NCI-H2107 treated with DMSO at 0.1 percent for 48 hours (cell line): Measurements from ENCODE around the gene ABHD12B.

ENCODE experiments used
- DNase-seq: peaks from one replicate; lab custom pipeline; 2025; ENCODE audit not compliant: unreplicated experiment; lab: John Stamatoyannopoulos, UW

The ABHD12B gene

GRCh38 chr14:50871914-50872732 is at the start of gene ABHD12B:
ABHD12B (plus strand) TSS chr14:50872053; CDS start chr14:50872175, 122 bp downstream.
- DNase-seq = no peak

GRCh38 chr14:50822501-50823042 is 49.3 kb upstream of the ABHD12B start:
- DNase-seq = no peak

- no peak for DNase-seq
Observed at GRCh38 chr14:50823051-50823761, 48.6 kb upstream of the ABHD12B start.

- DNase-seq = no peak
Observed at GRCh38 chr14:50823762-50824636, 47.9 kb upstream of the ABHD12B start.

- DNase-seq = no peak
Observed at GRCh38 chr14:50825307-50825706, 46.5 kb upstream of the ABHD12B start.

- DNase-seq = no peak
Observed at GRCh38 chr14:50826681-50827080, 45.2 kb upstream of the ABHD12B start.

- DNase-seq = no peak
Observed at GRCh38 chr14:50828721-50829488, 42.9 kb upstream of the ABHD12B start.

GRCh38 chr14:50829489-50830043 is 42.3 kb upstream of the ABHD12B start:
- peak; percentile 77 for DNase-seq

GRCh38 chr14:50830044-50830931 is 41.6 kb upstream of the ABHD12B start:
- DNase-seq = peak; percentile 77

GRCh38 chr14:50830932-50831725 is 40.7 kb upstream of the ABHD12B start, which contains the start of gene NIN:
NIN (minus strand) TSS chr14:50831162; CDS start chr14:50822056, 9,106 bp downstream.
- peak; percentile 52 for DNase-seq

GRCh38 chr14:50831726-50832168 is 40.1 kb upstream of the ABHD12B start:
- no peak for DNase-seq

GRCh38 chr14:50832935-50833630 is 38.8 kb upstream of the ABHD12B start:
- DNase-seq = no peak

- DNase-seq = no peak
Observed at GRCh38 chr14:50834802-50835276, 37.0 kb upstream of the ABHD12B start.

- peak; percentile 48 for DNase-seq
Observed at GRCh38 chr14:50835280-50835679, 36.6 kb upstream of the ABHD12B start.

- DNase-seq = no peak
Observed at GRCh38 chr14:50836515-50836914, 35.3 kb upstream of the ABHD12B start.

GRCh38 chr14:50837271-50837670 is 34.6 kb upstream of the ABHD12B start:
- no peak for DNase-seq

- DNase-seq = no peak
Observed at GRCh38 chr14:50837850-50838470, 33.9 kb upstream of the ABHD12B start.
